Psoas muscle (tissue), 8 donors: ENCODE data around the gene DUSP6. TPM values are rescaled to one million over a fixed set of nuclear protein-coding genes. Genes with fewer than 3 reads are reported as not detected.

Experiments
- ATAC-seq, 4 donors: fragments of 200-7000 bp; cut with Tn5 transposase; one replicate each; pipeline ENCODE4 v1.9.1; 2020; ENCODE audit warnings: moderate library complexity in 3 of 4, mild to moderate bottlenecking in 2 of 4
- DNase-seq, 2 donors: peaks; one replicate each; pipeline ENCODE4 v3.0.0-alpha.2; 2020
- H3K27ac ChIP-seq: fragments of 200-600 bp; one replicate; pipeline ENCODE4 v1.8.0; 2022
- H3K27me3 ChIP-seq, 3 donors: fragments of 200-600 bp in 1 of 3; one replicate each; pipeline versions ENCODE4 v1.6.1 to v1.8.0; 2013 to 2022; ENCODE audit warnings: low read length in 2 of 3, mild to moderate bottlenecking in 2 of 3, moderate library complexity in 1 of 3; ENCODE audit not compliant: insufficient read depth in 3 of 3
- H3K36me3 ChIP-seq, 2 donors: fragments of 200-600 bp in 1 of 2; one replicate each; pipeline versions ENCODE4 v1.6.1 to v1.8.0; 2013 to 2022; ENCODE audit warnings: low read depth in 1 of 2, mild to moderate bottlenecking in 1 of 2, moderate library complexity in 1 of 2; ENCODE audit not compliant: insufficient read depth in 1 of 2
- H3K4me1 ChIP-seq: fragments of 200-600 bp; one replicate; pipeline ENCODE4 v1.8.0; 2022
- H3K4me3 ChIP-seq: fragments of 200-600 bp; one replicate; pipeline ENCODE4 v1.8.0; 2022; ENCODE audit warnings: mild to moderate bottlenecking
- H3K9me3 ChIP-seq: fragments of 200-600 bp; one replicate; pipeline ENCODE4 v1.8.0; 2022
- CTCF ChIP-seq: fragments of 200-600 bp; IDR thresholded peaks from one replicate; pipeline ENCODE4 v1.8.0; 2022; ENCODE audit warnings: antibody characterized with exemption
- WGBS, 3 donors: extraction: QIAGEN DNeasy Blood & Tissue Kit; methylation state at CpG; one replicate each; pipeline versions ENCODE4 v1.1.6 to v1.1.7; 2013; 5-methylcytosine and 5-hydroxymethylcytosine counted together
- intact Hi-C, 2 donors: fragments of 100-400 bp; cut with DNase I; formaldehyde crosslinking; loops; one replicate each; pipeline versions ENCODE4 v1.11.0 to v1.14.2; 2022
- polyA plus RNA-seq, 3 donors: library from polyadenylated mRNA; stranded (reverse); fragments of 200-250 nt; gene quantifications; one replicate each; pipeline ENCODE4 v1.2.3, GENCODE V29; 2013
- total RNA-seq, 4 donors: library from RNA; stranded (reverse); fragmentation: NEBNext Ultra II Directional in 2 of 4; extraction: Animal tissue kit (Norgen Biotek cat#: 25700) in 2 of 4; gene quantifications; one replicate each; pipeline versions ENCODE4 v1.2.1 to v1.2.4, GENCODE V29; 2021 to 2023
- donor health status: healthy with polysubstance abuse.
- donor health status: DM: no; HTN: no; CAD: no; lungs with moderate emphysema.
- donor health status: Bipolar disorder and iron deficiency.
- donor health status: healthy.
- donor health status: DM: yes; HTN: yes; CAD: no.
- donor health status: DM: no; HTN: no; CAD: no.
- donor health status: DM: no; HTN: no; CAD: no.
- donor health status: DM: yes; HTN: yes; CAD: no.

The DUSP6 gene
- total and polyA plus RNA-seq, 7 donors = 5.0 to 27.0 (median 12.3) TPM

- Histone ChIP-seq H3K27ac (no peak overlapping the region), H3K9me3 (peaks cover 8% of the 10 kb centered on the region), H3K27me3 (no peaks in the 10 kb centered on the region), H3K4me1 (no peaks in the 10 kb centered on the region), H3K4me3 (no peak overlapping the region), H3K36me3 (no peaks in the 10 kb centered on the region)
- no peak for TF ChIP-seq CTCF
- no peak for DNase-seq
- 56 to 68% (median 57%) methylated on average over 4 of the region's 4 CpGs for WGBS, 3 donors
- ATAC-seq = peak in 2 of 4 donors; percentile 37
- intact Hi-C loops = no loop called here
These were observed 18.6 kb downstream of the DUSP6 start for GRCh38 chr12:89333564-89334252.

GRCh38 chr12:89328151-89329030 is 23.9 kb downstream of the DUSP6 start:
- DNase-seq = no peak
- H3K4me3 ChIP-seq = no peak overlapping the region
- WGBS, 3 donors = 26 to 49% (median 36%) methylated on average over 9 of the region's 9 CpGs
- no peak overlapping the region for H3K27ac ChIP-seq
- ATAC-seq = no peak
- no peaks in the 10 kb centered on the region for H3K4me1 ChIP-seq
- no peak for TF ChIP-seq CTCF
- H3K9me3 ChIP-seq = peaks cover 8% of the 10 kb centered on the region
- intact Hi-C loops = no loop called here
- no peaks in the 10 kb centered on the region for H3K36me3 ChIP-seq
- no peaks in the 10 kb centered on the region for H3K27me3 ChIP-seq

GRCh38 chr12:89327486-89328094 is 24.7 kb downstream of the DUSP6 start:
- no peak for TF ChIP-seq CTCF
- ATAC-seq (no peak), DNase-seq (no peak)
- Histone ChIP-seq H3K4me3 (no peak overlapping the region), H3K9me3 (peaks cover 8% of the 10 kb centered on the region), H3K27ac (no peak overlapping the region), H3K36me3 (no peaks in the 10 kb centered on the region), H3K27me3 (no peaks in the 10 kb centered on the region), H3K4me1 (no peaks in the 10 kb centered on the region)
- 50 to 69% (median 53%) methylated on average over 8 of the region's 8 CpGs for WGBS, 3 donors
- intact Hi-C loops = no loop called here

GRCh38 chr12:89326239-89327040 is 25.9 kb downstream of the DUSP6 start:
- intact Hi-C loops = no loop called here

More at GRCh38 chr12:89326239-89327040, 25.9 kb downstream of the DUSP6 start:
- Histone ChIP-seq H3K36me3 (no peaks in the 10 kb centered on the region), H3K4me1 (no peaks in the 10 kb centered on the region), H3K9me3 (peaks cover 8% of the 10 kb centered on the region), H3K27me3 (no peaks in the 10 kb centered on the region), H3K4me3 (no peak overlapping the region), H3K27ac (no peak overlapping the region)
- 73 to 82% (median 77%) methylated on average over 9 of the region's 9 CpGs for WGBS, 3 donors
- TF ChIP-seq CTCF = no peak
- ATAC-seq = no peak
- DNase-seq = no peak
